ENCODE data around the gene FABP6. TPM values are rescaled to one million over a fixed set of nuclear protein-coding genes. Genes with fewer than 3 reads are reported as not detected.

FABP6 gene
- total RNA-seq, 1 donor from 2014 or later = not detected

DNA sequence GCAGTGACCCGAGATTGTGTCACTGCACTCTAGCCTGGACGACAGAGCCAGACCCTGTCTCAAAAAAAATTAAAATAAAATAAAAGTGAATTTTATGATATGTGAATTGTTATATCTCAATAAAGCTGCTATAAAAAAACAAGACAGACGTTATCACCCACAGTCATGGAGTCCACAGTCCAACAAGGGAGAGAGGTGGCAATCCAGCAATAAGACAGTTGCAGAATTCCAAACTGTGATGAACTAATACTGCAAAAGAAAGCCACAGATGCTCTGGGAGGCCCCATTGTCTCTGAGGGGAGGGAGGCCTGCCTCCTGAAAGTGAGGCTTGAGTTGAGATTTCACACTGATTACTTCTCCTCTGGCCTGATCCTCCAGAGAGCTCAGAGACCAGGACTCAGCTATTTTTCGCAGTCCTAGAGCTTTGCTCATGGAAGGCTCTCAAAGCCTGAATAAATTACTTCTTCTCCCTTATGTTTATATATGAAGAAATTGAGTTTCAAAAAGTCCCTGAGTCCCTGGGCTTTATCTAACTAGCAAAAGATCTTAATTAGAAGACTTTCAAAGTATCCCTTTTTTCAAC is 55.1 kb downstream of the FABP6 start:
- no peak for DNase-seq (ENCODE audit: low spot score)
- intact Hi-C loops (cut with DNase I) = no loop called here

DNA sequence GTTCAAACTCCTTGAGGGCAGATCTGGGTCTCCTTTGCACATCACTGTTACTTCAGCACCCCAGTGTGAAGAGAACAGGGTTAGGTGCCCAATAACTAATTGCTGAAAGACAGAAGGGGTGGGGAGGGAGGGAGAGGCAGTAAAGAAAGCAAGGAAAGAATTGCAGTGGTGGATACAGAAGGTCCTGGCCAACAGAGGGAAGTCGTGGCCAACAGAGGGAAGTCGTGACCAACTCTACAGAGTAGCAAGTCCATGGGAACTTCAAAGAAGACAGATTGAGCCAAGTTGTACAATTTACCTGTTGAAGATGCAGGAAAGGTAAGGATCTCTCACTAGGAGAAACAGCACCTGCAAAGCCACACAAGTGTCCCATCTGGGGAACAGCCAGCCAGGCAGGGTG is 56.0 kb downstream of the FABP6 start:
- intact Hi-C loops (cut with DNase I) = no loop called here
- DNase-seq (ENCODE audit: low spot score) = no peak

DNA sequence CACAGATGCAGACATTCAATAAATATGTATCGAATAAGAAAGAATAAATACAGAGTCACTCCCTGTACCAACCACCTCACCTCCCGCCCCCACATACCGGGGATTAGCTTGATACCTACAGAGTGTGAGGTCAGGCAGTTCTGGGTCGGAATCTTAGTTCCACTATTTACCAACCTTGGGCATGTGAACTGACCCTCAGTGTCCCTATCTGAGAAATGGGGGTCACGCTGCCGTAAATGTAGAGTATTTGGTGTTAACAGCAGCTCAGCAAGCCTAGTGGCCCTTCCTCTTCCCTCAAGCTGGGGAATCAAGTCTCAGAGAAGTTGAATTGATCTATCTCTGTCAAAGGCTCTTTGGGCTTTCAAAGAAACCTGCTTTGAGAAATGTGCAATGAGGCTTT is 57.6 kb downstream of the FABP6 start:
- intact Hi-C loops (cut with DNase I) = loop anchor here (2.0 kb wide), 1 partner anchor 18 kb away; no protein-coding TSS in a partner anchor

DNA sequence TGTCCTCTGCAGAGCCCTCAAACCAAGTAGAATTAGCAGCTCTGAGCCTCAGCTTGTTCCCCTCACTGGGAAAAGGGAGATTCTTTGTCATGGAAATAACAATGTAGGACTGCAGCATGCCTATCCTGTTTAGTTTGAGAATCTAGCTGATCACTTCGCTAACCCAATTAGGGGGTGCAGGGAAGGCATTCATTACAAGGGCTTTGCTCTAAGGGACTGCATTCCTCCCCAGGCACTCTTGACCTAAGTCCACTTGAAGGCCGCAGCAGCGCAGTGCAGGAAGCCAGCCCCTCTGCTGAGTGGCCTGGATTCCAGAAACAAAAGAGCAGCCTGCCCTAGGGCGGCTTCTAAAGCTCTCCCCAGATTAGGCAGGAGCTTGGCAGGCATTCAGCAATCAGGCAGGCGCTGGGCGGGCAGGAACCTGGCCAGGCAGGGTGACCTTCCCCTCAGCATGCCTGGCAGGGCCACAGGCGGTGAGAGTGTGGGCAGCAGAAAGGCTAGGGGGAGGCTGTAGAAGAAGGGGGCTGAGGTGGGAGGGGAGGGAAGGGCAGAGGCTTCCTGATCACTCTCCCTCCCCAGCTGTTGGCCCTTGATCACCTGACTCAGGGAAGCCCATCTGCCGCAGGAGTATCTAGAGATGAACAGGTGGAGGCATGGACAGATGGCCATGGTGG is 58.2 kb downstream of the FABP6 start:
- DNase-seq (ENCODE audit: low spot score) = peak; percentile 89
- intact Hi-C loops (cut with DNase I) = loop anchor here (2.0 kb wide), 1 partner anchor 19 kb away; no protein-coding TSS in a partner anchor

More for the DNA sequence above, 57.6 kb downstream of the FABP6 start:
- DNase-seq (ENCODE audit: low spot score) = no peak

Other genes starting within 250 kb of the FABP6 start
- 67.7 TPM for gene TTC1, start 220.4 kb upstream of the FABP6 start, total RNA-seq
- gene PWWP2A, start 110.1 kb upstream of the FABP6 start, total RNA-seq = 11.7 TPM
- 6.3 TPM for gene CCNJL, start 83.1 kb downstream of the FABP6 start, total RNA-seq
- gene C1QTNF2, start 141.1 kb downstream of the FABP6 start, total RNA-seq = 1.3 TPM
- 3.3 TPM for gene FAM200C, start 170.5 kb downstream of the FABP6 start, total RNA-seq
- gene SLU7, start 189.6 kb downstream of the FABP6 start, total RNA-seq = 50.5 TPM
- gene PTTG1, start 192.3 kb downstream of the FABP6 start, total RNA-seq = 1.0 TPM